ENCODE data around the gene MBTPS1.

Gene MBTPS1

DNA sequence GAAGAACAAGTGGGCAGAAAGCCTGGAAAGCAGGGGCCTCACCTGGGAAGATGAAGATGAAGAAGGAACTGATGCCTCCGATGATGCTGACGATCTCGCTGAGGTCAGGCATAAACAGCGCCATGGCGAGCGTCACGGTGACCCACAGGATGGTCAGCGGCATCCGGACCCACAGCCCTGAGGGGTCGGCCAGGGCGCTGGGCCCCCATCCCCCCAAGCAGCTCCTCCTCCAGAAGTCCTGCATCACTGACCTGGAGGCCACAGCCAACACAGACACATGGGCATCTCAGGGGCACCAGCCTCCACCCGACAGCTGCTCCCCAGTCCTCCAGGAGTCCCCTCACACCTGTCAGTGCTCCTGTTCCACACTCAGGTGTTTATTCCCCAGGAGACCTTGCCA is 100.3 kb downstream of the MBTPS1 start:
- H3K27me3 ChIP-seq (ENCODE audit: insufficient read depth, low read length, poor library complexity, severe bottlenecking): no peaks in the 10 kb centered on the region

GRCh38 chr16:84015399-84015798 is 101.3 kb downstream of the MBTPS1 start:
- no peaks in the 10 kb centered on the region for H3K27me3 ChIP-seq (ENCODE audit: insufficient read depth, low read length, poor library complexity, severe bottlenecking)
- H3K79me2 ChIP-seq (ENCODE audit: insufficient read depth, low read length): no peaks in the 10 kb centered on the region

More for the DNA sequence above, 100.3 kb downstream of the MBTPS1 start:
- no peaks in the 10 kb centered on the region for H3K79me2 ChIP-seq (ENCODE audit: insufficient read depth, low read length)
- H3K9me3 ChIP-seq (ENCODE audit: insufficient read depth, low read depth, low read length): no peaks in the 10 kb centered on the region
- H2AFZ ChIP-seq (ENCODE audit: low read length): no peak overlapping the region
- no peaks in the 10 kb centered on the region for H3K9me2 ChIP-seq (replicated peaks; ENCODE audit: low read depth, low read length)
- no peaks in the 10 kb centered on the region for H3F3A ChIP-seq (ENCODE audit: low read depth)
- no peak overlapping the region for H3K4me3 ChIP-seq (ENCODE audit: low read length, poor library complexity, severe bottlenecking)
- H3K36me3 ChIP-seq (ENCODE audit: insufficient read depth, low read length): no peaks in the 10 kb centered on the region
- no peak overlapping the region for H3K9ac ChIP-seq (ENCODE audit: low read depth, low read length, poor library complexity, severe bottlenecking)
- H3K4me1 ChIP-seq (ENCODE audit: insufficient read depth, low read length, poor library complexity, severe bottlenecking): no peaks in the 10 kb centered on the region
- TF ChIP-seq EZH2phosphoT487 (IDR thresholded peaks at IDR 0.05; ENCODE audit: borderline replicate concordance): no peak
- TF ChIP-seq, protein P1, sequence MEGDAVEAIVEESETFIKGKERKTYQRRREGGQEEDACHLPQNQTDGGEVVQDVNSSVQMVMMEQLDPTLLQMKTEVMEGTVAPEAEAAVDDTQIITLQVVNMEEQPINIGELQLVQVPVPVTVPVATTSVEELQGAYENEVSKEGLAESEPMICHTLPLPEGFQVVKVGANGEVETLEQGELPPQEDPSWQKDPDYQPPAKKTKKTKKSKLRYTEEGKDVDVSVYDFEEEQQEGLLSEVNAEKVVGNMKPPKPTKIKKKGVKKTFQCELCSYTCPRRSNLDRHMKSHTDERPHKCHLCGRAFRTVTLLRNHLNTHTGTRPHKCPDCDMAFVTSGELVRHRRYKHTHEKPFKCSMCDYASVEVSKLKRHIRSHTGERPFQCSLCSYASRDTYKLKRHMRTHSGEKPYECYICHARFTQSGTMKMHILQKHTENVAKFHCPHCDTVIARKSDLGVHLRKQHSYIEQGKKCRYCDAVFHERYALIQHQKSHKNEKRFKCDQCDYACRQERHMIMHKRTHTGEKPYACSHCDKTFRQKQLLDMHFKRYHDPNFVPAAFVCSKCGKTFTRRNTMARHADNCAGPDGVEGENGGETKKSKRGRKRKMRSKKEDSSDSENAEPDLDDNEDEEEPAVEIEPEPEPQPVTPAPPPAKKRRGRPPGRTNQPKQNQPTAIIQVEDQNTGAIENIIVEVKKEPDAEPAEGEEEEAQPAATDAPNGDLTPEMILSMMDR (conservative IDR thresholded peaks at IDR 0.05; ENCODE audit: low read length): no peak
- H3K4me2 ChIP-seq (ENCODE audit: low read depth, low read length, poor library complexity, severe bottlenecking): no peak overlapping the region
- no peaks in the 10 kb centered on the region for H4K20me1 ChIP-seq (ENCODE audit: insufficient read depth, low read length, poor library complexity, severe bottlenecking)

GRCh38 chr16:84014570-84015327 is 102.0 kb downstream of the MBTPS1 start:
- Histone ChIP-seq H3K4me2 (ENCODE audit: low read depth, low read length, poor library complexity, severe bottlenecking) (no peak overlapping the region), H3K9ac (ENCODE audit: low read depth, low read length, poor library complexity, severe bottlenecking) (no peak overlapping the region), H3K9me3 (ENCODE audit: insufficient read depth, low read depth, low read length) (no peaks in the 10 kb centered on the region), H3K79me2 (ENCODE audit: insufficient read depth, low read length) (no peaks in the 10 kb centered on the region), H3K27me3 (ENCODE audit: insufficient read depth, low read length, poor library complexity, severe bottlenecking) (no peaks in the 10 kb centered on the region), H3K36me3 (ENCODE audit: insufficient read depth, low read length) (no peaks in the 10 kb centered on the region), H3K4me3 (ENCODE audit: low read length, poor library complexity, severe bottlenecking) (no peak overlapping the region), H4K20me1 (ENCODE audit: insufficient read depth, low read length, poor library complexity, severe bottlenecking) (no peaks in the 10 kb centered on the region), H3K9me2 (replicated peaks; ENCODE audit: low read depth, low read length) (no peaks in the 10 kb centered on the region), H3F3A (ENCODE audit: low read depth) (no peaks in the 10 kb centered on the region), H2AFZ (ENCODE audit: low read length) (no peak overlapping the region), H3K4me1 (ENCODE audit: insufficient read depth, low read length, poor library complexity, severe bottlenecking) (no peaks in the 10 kb centered on the region)
- no peak for TF ChIP-seq EZH2phosphoT487 (IDR thresholded peaks at IDR 0.05; ENCODE audit: borderline replicate concordance)
- TF ChIP-seq, protein P1 (conservative IDR thresholded peaks at IDR 0.05; ENCODE audit: low read length): no peak

More at GRCh38 chr16:84015399-84015798, 101.3 kb downstream of the MBTPS1 start:
- no peak overlapping the region for H3K4me2 ChIP-seq (ENCODE audit: low read depth, low read length, poor library complexity, severe bottlenecking)
- no peaks in the 10 kb centered on the region for H3F3A ChIP-seq (ENCODE audit: low read depth)
- H3K36me3 ChIP-seq (ENCODE audit: insufficient read depth, low read length): no peaks in the 10 kb centered on the region
- H3K9ac ChIP-seq (ENCODE audit: low read depth, low read length, poor library complexity, severe bottlenecking): no peak overlapping the region
- H3K4me3 ChIP-seq (ENCODE audit: low read length, poor library complexity, severe bottlenecking): no peak overlapping the region
- no peaks in the 10 kb centered on the region for H3K9me3 ChIP-seq (ENCODE audit: insufficient read depth, low read depth, low read length)
- no peak for TF ChIP-seq EZH2phosphoT487 (IDR thresholded peaks at IDR 0.05; ENCODE audit: borderline replicate concordance)
- TF ChIP-seq, protein P1 (conservative IDR thresholded peaks at IDR 0.05; ENCODE audit: low read length): no peak
- no peaks in the 10 kb centered on the region for H4K20me1 ChIP-seq (ENCODE audit: insufficient read depth, low read length, poor library complexity, severe bottlenecking)
- no peak overlapping the region for H2AFZ ChIP-seq (ENCODE audit: low read length)
- H3K9me2 ChIP-seq (replicated peaks; ENCODE audit: low read depth, low read length): no peaks in the 10 kb centered on the region
- no peaks in the 10 kb centered on the region for H3K4me1 ChIP-seq (ENCODE audit: insufficient read depth, low read length, poor library complexity, severe bottlenecking)

All from Loucy (cell line).